OCI-LY3 (cell line): ENCODE data around the gene DDX6.

Source experiments
- H2AFZ ChIP-seq: fragments of 200-600, 300-600 bp; shearing (Covaris generic); 2 replicates; pipeline ENCODE4 v1.6.0; 2014; ENCODE audit warnings: antibody characterized with exemption, low read depth, low read length
- H3K27ac ChIP-seq: fragments of 200-600, 300-600 bp; sonication (generic); 2 replicates; pipeline ENCODE4 v1.5.1; 2014; ENCODE audit warnings: mild to moderate bottlenecking, low read length, moderate library complexity, mixed read lengths
- H3K27me3 ChIP-seq: fragments of 200-600, 300-600 bp; sonication (generic); 2 replicates; pipeline ENCODE4 v1.6.1; 2014; ENCODE audit warnings: low read depth, low read length, mixed read lengths
- H3K36me3 ChIP-seq: fragments of 200-600, 300-600 bp; sonication (generic); replicated peaks from 2 replicates; pipeline ENCODE3; 2014; ENCODE audit warnings: low read depth, low read length, mixed read lengths
- H3K4me1 ChIP-seq: fragments of 300-600, 200-600 bp; sonication (generic); 2 replicates; pipeline ENCODE4 v1.6.1; 2014; ENCODE audit warnings: low read length, mixed read lengths
- H3K4me2 ChIP-seq: fragments of 200-600, 300-600 bp; sonication (generic); 2 replicates; pipeline ENCODE4 v1.6.1; 2014; ENCODE audit warnings: low read length, mixed read lengths
- H3K4me3 ChIP-seq: fragments of 300-600, 200-600 bp; sonication (generic); 2 replicates; pipeline ENCODE4 v1.5.1; 2014; ENCODE audit warnings: antibody characterized with exemption, mild to moderate bottlenecking, low read length, moderate library complexity
- H3K79me2 ChIP-seq: fragments of 300-600, 200-600 bp; shearing (Covaris generic); 2 replicates; pipeline ENCODE4 v1.6.1; 2014; ENCODE audit warnings: mild to moderate bottlenecking, low read length, mixed read lengths
- H3K9ac ChIP-seq: fragments of 300-600, 200-600 bp; shearing (Covaris generic); 2 replicates; pipeline ENCODE4 v1.6.0; 2014; ENCODE audit warnings: mild to moderate bottlenecking, low read length, moderate library complexity
- H3K9me3 ChIP-seq: fragments of 200-600, 300-600 bp; shearing (Covaris generic); 2 replicates; pipeline ENCODE4 v1.6.1; 2014; ENCODE audit warnings: low read length, mixed read lengths; ENCODE audit not compliant: insufficient read depth
- H4K20me1 ChIP-seq: fragments of 200-600, 300-600 bp; sonication (generic); 2 replicates; pipeline ENCODE4 v1.6.1; 2016; ENCODE audit warnings: low read length, mixed read lengths; ENCODE audit not compliant: insufficient read depth
- CTCF ChIP-seq: fragments of 200-600, 300-600 bp; sonication (generic); IDR thresholded peaks from 2 replicates; pipeline ENCODE4 v1.5.1; 2014; ENCODE audit warnings: antibody characterized with exemption, low read length, low read depth
- EZH2phosphoT487 ChIP-seq: fragments of 200-600 bp; shearing (Covaris generic); IDR thresholded peaks from 2 replicates; pipeline ENCODE4 v1.6.1; 2018; ENCODE audit warnings: antibody characterized with exemption, mixed run types, low read depth

The DDX6 gene, protein sequence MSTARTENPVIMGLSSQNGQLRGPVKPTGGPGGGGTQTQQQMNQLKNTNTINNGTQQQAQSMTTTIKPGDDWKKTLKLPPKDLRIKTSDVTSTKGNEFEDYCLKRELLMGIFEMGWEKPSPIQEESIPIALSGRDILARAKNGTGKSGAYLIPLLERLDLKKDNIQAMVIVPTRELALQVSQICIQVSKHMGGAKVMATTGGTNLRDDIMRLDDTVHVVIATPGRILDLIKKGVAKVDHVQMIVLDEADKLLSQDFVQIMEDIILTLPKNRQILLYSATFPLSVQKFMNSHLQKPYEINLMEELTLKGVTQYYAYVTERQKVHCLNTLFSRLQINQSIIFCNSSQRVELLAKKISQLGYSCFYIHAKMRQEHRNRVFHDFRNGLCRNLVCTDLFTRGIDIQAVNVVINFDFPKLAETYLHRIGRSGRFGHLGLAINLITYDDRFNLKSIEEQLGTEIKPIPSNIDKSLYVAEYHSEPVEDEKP

DNA sequence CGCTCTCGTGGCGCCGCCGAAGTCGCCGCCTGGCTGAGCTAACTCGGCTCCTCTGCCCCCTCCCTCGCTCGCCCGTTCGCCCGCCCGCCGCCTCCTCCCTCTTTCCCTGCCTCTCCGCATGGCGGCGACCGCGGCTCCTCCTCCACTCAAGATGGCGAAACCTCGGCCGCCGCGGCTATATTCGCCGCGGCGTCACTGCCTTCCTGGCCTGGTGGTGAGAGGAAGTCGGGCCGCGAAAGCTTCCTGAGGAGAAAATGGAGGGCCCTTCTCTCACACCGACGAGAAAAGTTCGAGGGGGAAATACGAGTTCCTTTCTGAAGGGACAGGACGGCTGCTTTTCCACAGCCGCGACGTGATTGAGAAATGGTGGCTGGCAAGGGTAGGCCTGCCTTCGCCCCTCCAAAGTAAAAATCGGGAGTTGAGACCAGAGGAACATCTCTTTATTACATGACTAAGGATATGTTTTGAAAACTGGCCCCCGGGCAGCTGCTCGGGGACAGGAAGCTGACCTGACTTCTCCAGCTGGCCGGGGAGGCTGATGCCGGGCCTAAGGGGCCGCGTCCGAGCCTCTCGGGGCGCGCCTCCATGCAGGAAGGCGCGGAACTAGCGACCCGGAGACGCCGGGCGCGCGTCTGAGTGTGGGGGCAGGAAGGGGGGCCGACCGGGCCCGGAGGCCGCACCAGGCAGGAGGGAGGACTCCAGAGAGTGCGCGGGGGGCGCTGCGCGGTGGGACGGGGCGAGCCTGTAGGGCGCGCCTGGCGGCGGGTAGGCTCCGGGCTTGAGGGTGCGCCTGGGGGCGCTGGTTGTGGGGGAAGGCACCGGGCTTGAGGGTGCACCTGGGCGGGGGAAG, at the start of gene DDX6:
DDX6 (minus strand) TSS at position 54 of the 850 bp plus-strand sequence. CDS start 4,913 bp downstream, outside the sequence.
- H3K4me1 ChIP-seq = peaks cover 24% of the 10 kb centered on the region
- H3K9me3 ChIP-seq = no peaks in the 10 kb centered on the region
- H4K20me1 ChIP-seq = peaks cover 36% of the 10 kb centered on the region
- no peaks in the 10 kb centered on the region for H3K27me3 ChIP-seq
- peak within 1 kb of the TSS; percentile 82 for H3K4me2 ChIP-seq
- peak within 1 kb of the TSS; percentile 3; the same call in 1 of the 2 replicates for H2AFZ ChIP-seq
- peaks cover 63% of the 10 kb centered on the region for H3K79me2 ChIP-seq
- peaks cover 8% of the 10 kb centered on the region for H3K36me3 ChIP-seq
- TF ChIP-seq CTCF (peak; percentile 36; the same call in 1 of the 2 replicates), EZH2phosphoT487 (no peak)
- H3K4me3 ChIP-seq = peak within 1 kb of the TSS; percentile 82
- peak within 1 kb of the TSS; percentile 99 for H3K9ac ChIP-seq
- peak within 1 kb of the TSS; percentile 92 for H3K27ac ChIP-seq

GRCh38 chr11:118838905-118839553, 48.1 kb upstream of the DDX6 start:
- peaks cover 68% of the 10 kb centered on the region for H3K4me1 ChIP-seq
- H4K20me1 ChIP-seq = no peaks in the 10 kb centered on the region
- no peaks in the 10 kb centered on the region for H3K36me3 ChIP-seq
- no peaks in the 10 kb centered on the region for H3K79me2 ChIP-seq
- no peaks in the 10 kb centered on the region for H3K9me3 ChIP-seq
- peak overlapping the region; percentile 96 for H3K27ac ChIP-seq
- no peak for TF ChIP-seq CTCF
- TF ChIP-seq EZH2phosphoT487 = no peak
- no peak overlapping the region for H2AFZ ChIP-seq
- H3K27me3 ChIP-seq = no peaks in the 10 kb centered on the region
- peak overlapping the region; percentile 42 for H3K4me3 ChIP-seq
- H3K4me2 ChIP-seq = peak overlapping the region; percentile 64
- H3K9ac ChIP-seq = peak overlapping the region; percentile 35; the same call in 1 of the 2 replicates

GRCh38 chr11:118837868-118838267, 46.9 kb upstream of the DDX6 start:
- H3K4me1 ChIP-seq = peaks cover 63% of the 10 kb centered on the region
- no peak overlapping the region for H3K4me3 ChIP-seq
- TF ChIP-seq CTCF (no peak), EZH2phosphoT487 (no peak)
- no peaks in the 10 kb centered on the region for H3K36me3 ChIP-seq
- no peak overlapping the region for H2AFZ ChIP-seq
- no peaks in the 10 kb centered on the region for H3K79me2 ChIP-seq
- no peak overlapping the region for H3K27ac ChIP-seq
- no peaks in the 10 kb centered on the region for H4K20me1 ChIP-seq
- H3K4me2 ChIP-seq = no peak overlapping the region
- H3K9ac ChIP-seq = no peak overlapping the region
- H3K27me3 ChIP-seq = no peaks in the 10 kb centered on the region
- no peaks in the 10 kb centered on the region for H3K9me3 ChIP-seq
